ENCODE measurements around the gene GHR.
A peak's percentile ranks its signal among the peaks of the same experiment; 100 is the strongest.

Gene GHR

DNA sequence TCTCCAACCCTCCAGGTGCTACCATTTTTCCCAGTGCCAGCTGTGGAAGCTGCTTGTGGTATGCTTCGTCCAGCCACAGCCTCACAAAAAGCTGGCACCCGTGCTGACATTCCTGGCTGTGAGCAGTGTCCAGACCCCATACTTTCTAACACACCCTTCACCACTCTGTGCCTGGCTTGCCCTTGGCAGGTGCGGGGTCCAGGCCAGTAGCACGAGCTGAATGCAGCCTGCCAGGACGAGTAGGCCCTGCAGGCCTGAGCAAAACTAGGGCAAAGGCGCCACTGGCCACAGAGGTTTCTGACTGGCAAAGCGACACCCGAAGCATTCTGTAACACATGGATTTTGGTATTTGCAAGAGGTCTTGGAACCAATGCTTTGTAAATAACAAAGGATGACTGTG, 26.0 kb upstream of the GHR start:
- Histone ChIP-seq H3K27ac (no peak overlapping the region), H3K9ac (ENCODE audit: insufficient read length) (no peak overlapping the region), H3K9me3 (ENCODE audit: low read depth, low read length) (no peaks in the 10 kb centered on the region), H3K4me3 (no peak overlapping the region), H3K36me3 (ENCODE audit: insufficient read depth, low read length) (no peaks in the 10 kb centered on the region)
- no peak for DNase-seq (ENCODE audit: low read depth, low spot score)
- no peak for TF ChIP-seq POLR2AphosphoS5 (IDR thresholded peaks at IDR 0.05; ENCODE audit: borderline replicate concordance, low read depth, low read length)
- no peak for TF ChIP-seq FOXP2 (optimal IDR thresholded peaks at IDR 0.05; ENCODE audit: control extremely low read depth, extremely low read length, insufficient read depth)
- no peak for TF ChIP-seq EZH2 (IDR thresholded peaks at IDR 0.05)

DNA sequence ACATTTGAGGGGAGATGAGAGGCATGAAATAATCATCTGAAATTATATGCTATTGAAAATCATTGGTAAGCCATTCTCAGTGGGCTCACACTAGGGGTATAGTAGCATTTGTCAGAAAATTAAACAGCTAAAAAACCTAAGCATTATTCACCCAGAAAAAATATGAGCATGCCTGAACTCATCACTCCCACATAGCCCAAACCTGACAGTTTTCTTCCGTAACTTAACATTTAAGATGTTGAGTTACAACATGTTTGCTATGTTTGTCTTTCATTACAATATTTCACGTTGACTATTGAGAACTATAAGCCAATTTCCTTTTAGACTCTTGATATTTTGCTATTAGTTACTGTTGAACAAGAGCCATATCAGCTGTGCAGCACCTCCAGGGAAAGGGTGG, 23.5 kb upstream of the GHR start:
- Histone ChIP-seq H3K27ac (no peak overlapping the region), H3K9ac (ENCODE audit: insufficient read length) (no peak overlapping the region), H3K36me3 (ENCODE audit: insufficient read depth, low read length) (no peaks in the 10 kb centered on the region), H3K9me3 (ENCODE audit: low read depth, low read length) (no peaks in the 10 kb centered on the region), H3K4me3 (no peak overlapping the region)
- DNase-seq (ENCODE audit: low read depth, low spot score), result no peak
- TF ChIP-seq POLR2AphosphoS5 (IDR thresholded peaks at IDR 0.05; ENCODE audit: borderline replicate concordance, low read depth, low read length) (no peak), EZH2 (IDR thresholded peaks at IDR 0.05) (no peak), FOXP2 (optimal IDR thresholded peaks at IDR 0.05; ENCODE audit: control extremely low read depth, extremely low read length, insufficient read depth) (no peak)

DNA sequence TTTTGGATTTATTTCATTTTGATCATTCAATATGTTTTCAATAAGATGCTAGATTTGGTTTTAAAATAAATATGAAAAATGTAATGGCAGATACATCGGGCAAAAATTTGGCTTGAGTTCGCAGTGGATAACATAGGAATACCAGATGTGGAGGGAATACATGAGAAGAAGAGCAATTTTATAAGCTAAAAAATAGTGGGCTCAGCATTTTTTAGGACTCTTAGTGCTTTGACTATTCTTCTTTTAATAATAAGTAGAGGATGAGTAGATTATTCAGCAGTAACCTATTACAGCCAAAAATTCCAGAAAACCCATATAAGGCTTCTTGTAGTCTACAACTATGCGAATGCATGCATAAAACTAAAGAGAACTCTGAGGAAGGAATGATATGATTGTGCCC, 22.8 kb upstream of the GHR start:
- peak overlapping the region; percentile 66; the same call in 1 of the 2 replicates for H3K27ac ChIP-seq
- no peak for DNase-seq (ENCODE audit: low read depth, low spot score)
- no peaks in the 10 kb centered on the region for H3K36me3 ChIP-seq (ENCODE audit: insufficient read depth, low read length)
- no peak overlapping the region for H3K9ac ChIP-seq (ENCODE audit: insufficient read length)
- peak overlapping the region; percentile 14; the same call in 1 of the 2 replicates for H3K4me3 ChIP-seq
- no peaks in the 10 kb centered on the region for H3K9me3 ChIP-seq (ENCODE audit: low read depth, low read length)
- TF ChIP-seq FOXP2 (optimal IDR thresholded peaks at IDR 0.05; ENCODE audit: control extremely low read depth, extremely low read length, insufficient read depth), result no peak
- TF ChIP-seq POLR2AphosphoS5 (IDR thresholded peaks at IDR 0.05; ENCODE audit: borderline replicate concordance, low read depth, low read length), result no peak
- TF ChIP-seq EZH2 (IDR thresholded peaks at IDR 0.05), result no peak

DNA sequence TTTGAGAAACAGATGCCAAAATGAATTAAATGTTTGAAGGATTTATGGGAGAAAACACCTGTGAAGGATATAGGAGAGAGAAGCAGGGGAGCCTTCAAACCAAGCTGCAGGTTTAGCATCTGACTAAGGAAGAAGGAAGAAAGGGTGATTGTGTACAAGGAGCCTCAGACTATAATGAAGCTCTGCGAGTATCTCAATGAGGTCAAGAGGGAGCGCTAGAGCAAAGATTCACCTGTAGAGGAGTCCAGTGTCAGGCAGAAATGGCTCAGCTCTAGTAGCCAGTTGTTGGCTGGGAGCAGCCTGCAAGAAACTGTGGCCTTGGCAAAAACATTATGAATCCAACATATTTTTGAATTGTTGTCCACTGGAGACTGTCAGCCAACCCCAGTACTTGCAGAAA, 20.0 kb upstream of the GHR start:
- H3K4me3 ChIP-seq, result no peak overlapping the region
- TF ChIP-seq FOXP2 (optimal IDR thresholded peaks at IDR 0.05; ENCODE audit: control extremely low read depth, extremely low read length, insufficient read depth), result no peak
- no peak for TF ChIP-seq POLR2AphosphoS5 (IDR thresholded peaks at IDR 0.05; ENCODE audit: borderline replicate concordance, low read depth, low read length)
- TF ChIP-seq EZH2 (IDR thresholded peaks at IDR 0.05), result no peak
- H3K9me3 ChIP-seq (ENCODE audit: low read depth, low read length), result no peaks in the 10 kb centered on the region
- no peak overlapping the region for H3K9ac ChIP-seq (ENCODE audit: insufficient read length)
- H3K36me3 ChIP-seq (ENCODE audit: insufficient read depth, low read length), result no peaks in the 10 kb centered on the region
- no peak overlapping the region for H3K27ac ChIP-seq
- no peak for DNase-seq (ENCODE audit: low read depth, low spot score)

DNA sequence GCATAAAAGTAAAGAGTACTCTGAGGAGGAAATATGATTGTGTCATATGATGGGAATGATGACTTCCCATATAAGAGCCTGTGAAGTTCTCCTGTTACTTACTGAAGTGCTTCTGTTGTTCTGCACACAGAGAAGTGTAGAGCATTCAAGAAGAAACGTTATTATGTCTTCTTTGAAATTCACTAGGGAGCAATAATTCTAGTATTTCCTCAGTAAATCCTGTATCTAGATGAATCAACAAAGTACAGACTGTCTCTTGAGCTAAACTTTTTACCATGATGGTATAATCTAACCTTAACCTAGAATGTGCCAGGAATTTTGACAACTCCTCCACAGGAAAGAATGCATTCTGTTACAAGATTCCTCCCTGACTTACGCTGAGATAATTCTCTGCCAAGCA, 18.9 kb upstream of the GHR start:
- H3K9me3 ChIP-seq (ENCODE audit: low read depth, low read length), result no peaks in the 10 kb centered on the region
- H3K4me3 ChIP-seq, result no peak overlapping the region
- no peak for TF ChIP-seq FOXP2 (optimal IDR thresholded peaks at IDR 0.05; ENCODE audit: control extremely low read depth, extremely low read length, insufficient read depth)
- no peak for TF ChIP-seq EZH2 (IDR thresholded peaks at IDR 0.05)
- TF ChIP-seq POLR2AphosphoS5 (IDR thresholded peaks at IDR 0.05; ENCODE audit: borderline replicate concordance, low read depth, low read length), result no peak
- DNase-seq (ENCODE audit: low read depth, low spot score), result no peak
- H3K9ac ChIP-seq (ENCODE audit: insufficient read length), result no peak overlapping the region
- H3K27ac ChIP-seq, result no peak overlapping the region
- H3K36me3 ChIP-seq (ENCODE audit: insufficient read depth, low read length), result no peaks in the 10 kb centered on the region

DNA sequence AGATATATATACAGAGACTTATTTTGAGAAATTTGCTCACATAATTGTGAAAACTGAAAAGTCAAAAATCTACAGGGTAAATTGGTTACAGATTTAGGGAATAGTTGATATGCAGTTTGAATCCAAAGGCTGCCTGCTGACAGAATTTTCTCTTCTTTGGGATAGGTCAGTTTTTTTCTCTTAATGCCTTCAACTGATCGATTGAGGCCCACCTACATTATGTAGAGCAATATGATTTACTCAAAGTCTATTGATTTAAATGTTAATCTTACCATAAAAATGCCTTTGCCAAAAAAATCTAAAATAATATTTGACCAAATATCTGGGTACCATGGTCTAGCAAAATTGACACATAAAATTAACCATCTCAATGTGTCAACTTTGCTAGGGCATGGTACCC, 3.9 kb upstream of the GHR start:
- Histone ChIP-seq H3K36me3 (ENCODE audit: insufficient read depth, low read length) (no peaks in the 10 kb centered on the region), H3K9me3 (ENCODE audit: low read depth, low read length) (no peaks in the 10 kb centered on the region), H3K4me3 (no peak overlapping the region), H3K9ac (ENCODE audit: insufficient read length) (no peak overlapping the region), H3K27ac (no peak overlapping the region)
- no peak for TF ChIP-seq POLR2AphosphoS5 (IDR thresholded peaks at IDR 0.05; ENCODE audit: borderline replicate concordance, low read depth, low read length)
- no peak for TF ChIP-seq FOXP2 (optimal IDR thresholded peaks at IDR 0.05; ENCODE audit: control extremely low read depth, extremely low read length, insufficient read depth)
- no peak for TF ChIP-seq EZH2 (IDR thresholded peaks at IDR 0.05)
- DNase-seq (ENCODE audit: low read depth, low spot score), result no peak

DNA sequence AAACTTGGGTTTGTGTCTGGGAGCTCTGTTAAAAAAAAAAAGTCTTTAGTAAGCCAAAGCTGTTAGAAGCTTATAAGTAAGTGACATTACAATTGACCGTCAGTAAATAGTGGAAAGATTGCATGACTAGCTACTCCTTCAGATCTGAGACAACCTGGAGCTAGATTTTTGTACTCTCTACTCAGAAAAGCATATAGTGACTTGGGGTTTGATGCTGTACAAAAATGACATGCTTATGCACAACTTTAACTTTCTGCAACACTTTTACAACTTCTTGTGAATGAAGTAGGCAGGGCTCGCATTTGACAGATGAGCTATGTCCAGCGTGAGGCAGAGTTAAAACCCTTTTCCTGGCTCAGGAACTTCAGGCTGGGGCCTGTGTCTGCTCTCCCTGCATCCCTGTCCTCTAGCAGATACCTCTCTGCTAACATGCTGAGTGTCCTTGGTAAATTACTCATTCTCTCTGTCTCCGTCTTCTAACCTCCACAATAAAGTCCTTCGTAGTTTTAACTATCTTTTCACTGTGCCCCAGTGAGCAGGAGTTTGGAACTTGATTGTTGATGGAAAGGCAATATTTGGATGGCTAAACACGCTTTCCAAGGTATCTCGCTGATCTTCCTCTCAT, 471 bp upstream of the GHR start:
- peak overlapping the region; percentile 87 for H3K4me3 ChIP-seq
- DNase-seq (ENCODE audit: low read depth, low spot score), result no peak
- TF ChIP-seq EZH2 (IDR thresholded peaks at IDR 0.05) (no peak), FOXP2 (optimal IDR thresholded peaks at IDR 0.05; ENCODE audit: control extremely low read depth, extremely low read length, insufficient read depth) (no peak), POLR2AphosphoS5 (IDR thresholded peaks at IDR 0.05; ENCODE audit: borderline replicate concordance, low read depth, low read length) (no peak)
- no peaks in the 10 kb centered on the region for H3K36me3 ChIP-seq (ENCODE audit: insufficient read depth, low read length)
- H3K27ac ChIP-seq, result no peak overlapping the region
- peak overlapping the region; percentile 51 for H3K9ac ChIP-seq (ENCODE audit: insufficient read length)
- H3K9me3 ChIP-seq (ENCODE audit: low read depth, low read length), result no peaks in the 10 kb centered on the region

DNA sequence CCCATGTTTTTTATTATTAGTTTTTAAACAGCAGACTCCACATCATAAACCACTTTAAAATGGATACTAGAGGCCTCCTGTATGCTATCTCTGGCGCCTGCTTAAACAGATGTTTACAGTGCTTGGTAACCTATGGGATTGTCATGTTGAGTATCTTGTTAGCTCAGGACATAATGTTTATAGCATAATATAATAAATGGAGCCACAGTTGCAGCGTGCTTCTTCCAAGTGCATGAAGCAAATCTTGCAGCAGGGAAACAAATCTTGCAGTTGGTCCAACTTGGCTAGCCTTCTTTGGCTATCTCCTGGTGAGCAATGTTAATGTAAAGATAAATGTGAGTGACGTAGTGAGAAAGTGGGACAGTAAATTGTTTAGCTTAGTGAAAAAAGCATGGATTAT, 2.8 kb downstream of the GHR start:
- no peak for TF ChIP-seq POLR2AphosphoS5 (IDR thresholded peaks at IDR 0.05; ENCODE audit: borderline replicate concordance, low read depth, low read length)
- TF ChIP-seq EZH2 (IDR thresholded peaks at IDR 0.05), result no peak
- TF ChIP-seq FOXP2 (optimal IDR thresholded peaks at IDR 0.05; ENCODE audit: control extremely low read depth, extremely low read length, insufficient read depth), result no peak
- no peak for DNase-seq (ENCODE audit: low read depth, low spot score)
- Histone ChIP-seq H3K36me3 (ENCODE audit: insufficient read depth, low read length) (no peaks in the 10 kb centered on the region), H3K27ac (no peak overlapping the region), H3K9me3 (ENCODE audit: low read depth, low read length) (no peaks in the 10 kb centered on the region), H3K9ac (ENCODE audit: insufficient read length) (no peak overlapping the region), H3K4me3 (no peak overlapping the region)

DNA sequence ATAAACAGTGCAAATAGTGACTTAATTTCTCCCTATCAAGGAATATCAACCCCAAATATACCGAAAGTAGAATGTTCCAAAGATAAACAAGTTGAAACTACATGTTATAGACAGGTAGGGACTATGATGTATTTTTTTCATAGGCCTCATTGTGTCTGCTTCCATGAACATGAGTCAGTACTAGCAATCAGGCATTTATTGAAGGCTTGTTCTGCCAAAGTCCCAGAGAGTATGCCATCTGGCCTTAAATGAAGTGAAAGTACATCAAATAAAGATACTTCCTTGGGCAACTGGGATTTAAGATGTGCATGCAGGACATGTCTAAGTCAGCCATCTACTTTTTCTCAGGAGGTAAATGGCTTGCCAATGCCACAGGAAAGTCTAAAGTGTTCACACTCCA, 6.5 kb downstream of the GHR start:
- Histone ChIP-seq H3K27ac (no peak overlapping the region), H3K9me3 (ENCODE audit: low read depth, low read length) (no peaks in the 10 kb centered on the region), H3K36me3 (ENCODE audit: insufficient read depth, low read length) (no peaks in the 10 kb centered on the region), H3K4me3 (no peak overlapping the region), H3K9ac (ENCODE audit: insufficient read length) (no peak overlapping the region)
- no peak for DNase-seq (ENCODE audit: low read depth, low spot score)
- TF ChIP-seq EZH2 (IDR thresholded peaks at IDR 0.05) (no peak), POLR2AphosphoS5 (IDR thresholded peaks at IDR 0.05; ENCODE audit: borderline replicate concordance, low read depth, low read length) (no peak), FOXP2 (optimal IDR thresholded peaks at IDR 0.05; ENCODE audit: control extremely low read depth, extremely low read length, insufficient read depth) (no peak)

Measured in SK-N-MC (cell line).